HepG2 (cell line): ENCODE results near the gene MLX. TPM values are rescaled to one million over a fixed set of nuclear protein-coding genes. Genes with fewer than 3 reads are reported as not detected.
A peak's percentile ranks its signal among the peaks of the same experiment; 100 is the strongest.

Experiments used
- CSRNP2 ChIP-seq: sonication (generic); formaldehyde crosslinking; conservative IDR thresholded peaks from 2 replicates; pipeline ENCODE4 v1.8.0; 2022; ENCODE audit warnings: low read depth, missing genetic modification reagents
- ERF ChIP-seq: IDR thresholded peaks from 2 replicates; pipeline ENCODE4 v1.6.1; 2018; ENCODE audit warnings: missing biosample characterization, missing genetic modification reagents
- FOXA1 ChIP-seq, 2 experiments: fragments of 450-650 bp in 1 of 2; sonication (generic) in 1 of 2; formaldehyde crosslinking in 1 of 2; IDR thresholded peaks; 2 replicates each; pipeline versions ENCODE4 v1.4.0 to v1.6.1; 2016 to 2020; ENCODE audit warnings: missing genetic modification reagents in 1 of 2
- GABPB1 ChIP-seq: IDR thresholded peaks from 2 replicates; pipeline ENCODE4 v1.6.1; 2016; ENCODE audit warnings: mild to moderate bottlenecking, missing genetic modification reagents, moderate library complexity, missing compliant biosample characterization
- GMEB2 ChIP-seq: IDR thresholded peaks from 2 replicates; pipeline ENCODE4 v1.6.1; 2016; ENCODE audit warnings: missing biosample characterization, missing genetic modification reagents, low read depth
- HMG20A ChIP-seq: IDR thresholded peaks from 2 replicates; pipeline ENCODE4 v1.6.1; 2016; ENCODE audit warnings: borderline replicate concordance
- NCOA2 ChIP-seq: sonication (generic); formaldehyde crosslinking; IDR thresholded peaks from 2 replicates; pipeline ENCODE4 v1.8.0; 2022; ENCODE audit warnings: inconsistent platforms
- NR2C2 ChIP-seq: sonication (generic); formaldehyde crosslinking; IDR thresholded peaks from 2 replicates; pipeline ENCODE4 v1.4.0; 2020; ENCODE audit warnings: missing genetic modification reagents, mild to moderate bottlenecking, moderate library complexity, borderline replicate concordance
- SMARCC2 ChIP-seq: fragments of 450-650 bp; IDR thresholded peaks from 2 replicates; pipeline ENCODE4 v1.6.1; 2017; ENCODE audit warnings: antibody characterized with exemption, mild to moderate bottlenecking
- SRSF4 ChIP-seq: fragments of 200-400 bp; formaldehyde crosslinking; IDR thresholded peaks from one replicate; pipeline ENCODE4 v1.6.1; 2018; ENCODE audit warnings: mild to moderate bottlenecking, low read depth, low read length, moderate library complexity; ENCODE audit not compliant: poor library complexity, severe bottlenecking
- ZNF263 ChIP-seq: sonication (generic); formaldehyde crosslinking; IDR thresholded peaks from 2 replicates; pipeline ENCODE4 v1.4.0; 2020; ENCODE audit warnings: missing genetic modification reagents
- ZNF264 ChIP-seq: sonication (generic); formaldehyde crosslinking; IDR thresholded peaks from 2 replicates; pipeline ENCODE4 v1.4.0; 2020; ENCODE audit warnings: missing genetic modification reagents
- ZNF367 ChIP-seq: sonication (generic); formaldehyde crosslinking; IDR thresholded peaks from 2 replicates; pipeline ENCODE4 v1.4.0; 2020; ENCODE audit warnings: missing genetic modification reagents, borderline replicate concordance
- ZNF644 ChIP-seq: IDR thresholded peaks from 2 replicates; pipeline ENCODE4 v1.6.1; 2016; ENCODE audit warnings: low read depth
- ZNF724P ChIP-seq: sonication (generic); formaldehyde crosslinking; IDR thresholded peaks from 2 replicates; pipeline ENCODE4 v1.8.0; 2022; ENCODE audit warnings: missing genetic modification reagents, borderline replicate concordance
- ZSCAN31 ChIP-seq: sonication (generic); formaldehyde crosslinking; IDR thresholded peaks from 2 replicates; pipeline ENCODE4 v1.5.0; 2020; ENCODE audit warnings: low read depth, mild to moderate bottlenecking, missing genetic modification reagents
- polyA plus RNA-seq, 8 experiments: library from polyadenylated mRNA; depleted of rRNA in 3 of 8; stranded (reverse) in 7 of 8; unstranded in 1 of 8; fragments of >200 nt; fragmentation: Illumina TruSeq in 4 of 8; extraction: Trizol in 4 of 8; gene quantifications; 2 replicates each; pipeline versions ENCODE4 v1.2.1 to v1.2.3, GENCODE V29; 2011 to 2016; ENCODE audit warnings: low read depth in 4 of 8, missing spikeins in 1 of 8, mixed read lengths in 1 of 8; ENCODE audit not compliant: insufficient read depth in 1 of 8
- total RNA-seq, 5 experiments: library from RNA; depleted of rRNA; stranded (reverse); fragments of >200 nt; fragmentation: Illumina TruSeq; extraction: Trizol; gene quantifications; 2 replicates each; pipeline ENCODE4 v1.2.3, GENCODE V29; 2016; ENCODE audit warnings: low read depth in 1 of 5
- TF ChIP-seq, protein P1 (sequence below), 2 experiments: sonication (generic) in 1 of 2; formaldehyde crosslinking in 1 of 2; IDR thresholded peaks; 2 replicates each; pipeline versions ENCODE4 v1.6.1 to v1.9.0; 2014 to 2022; ENCODE audit warnings: antibody characterized with exemption in 1 of 2, borderline replicate concordance in 1 of 2, inconsistent platforms in 1 of 2, low read depth in 1 of 2, missing genetic modification reagents in 1 of 2
- TF ChIP-seq, protein P2 (sequence below): sonication (generic); formaldehyde crosslinking; IDR thresholded peaks from 2 replicates; pipeline ENCODE4 v1.5.0; 2020; ENCODE audit warnings: missing genetic modification reagents

The MLX gene
- total and polyA plus RNA-seq, 2 of the 13 experiments (the other 11 are each of a cell fraction or from before 2014, with no cell fraction given): 38.9 to 74.4 TPM

- TF ChIP-seq, protein P1, sequence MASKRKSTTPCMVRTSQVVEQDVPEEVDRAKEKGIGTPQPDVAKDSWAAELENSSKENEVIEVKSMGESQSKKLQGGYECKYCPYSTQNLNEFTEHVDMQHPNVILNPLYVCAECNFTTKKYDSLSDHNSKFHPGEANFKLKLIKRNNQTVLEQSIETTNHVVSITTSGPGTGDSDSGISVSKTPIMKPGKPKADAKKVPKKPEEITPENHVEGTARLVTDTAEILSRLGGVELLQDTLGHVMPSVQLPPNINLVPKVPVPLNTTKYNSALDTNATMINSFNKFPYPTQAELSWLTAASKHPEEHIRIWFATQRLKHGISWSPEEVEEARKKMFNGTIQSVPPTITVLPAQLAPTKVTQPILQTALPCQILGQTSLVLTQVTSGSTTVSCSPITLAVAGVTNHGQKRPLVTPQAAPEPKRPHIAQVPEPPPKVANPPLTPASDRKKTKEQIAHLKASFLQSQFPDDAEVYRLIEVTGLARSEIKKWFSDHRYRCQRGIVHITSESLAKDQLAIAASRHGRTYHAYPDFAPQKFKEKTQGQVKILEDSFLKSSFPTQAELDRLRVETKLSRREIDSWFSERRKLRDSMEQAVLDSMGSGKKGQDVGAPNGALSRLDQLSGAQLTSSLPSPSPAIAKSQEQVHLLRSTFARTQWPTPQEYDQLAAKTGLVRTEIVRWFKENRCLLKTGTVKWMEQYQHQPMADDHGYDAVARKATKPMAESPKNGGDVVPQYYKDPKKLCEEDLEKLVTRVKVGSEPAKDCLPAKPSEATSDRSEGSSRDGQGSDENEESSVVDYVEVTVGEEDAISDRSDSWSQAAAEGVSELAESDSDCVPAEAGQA (IDR thresholded peaks at IDR 0.05; ENCODE audit: low read depth): no peak
- TF ChIP-seq, protein P1 (CRISPR knock-in tag; IDR thresholded peaks at IDR 0.05; ENCODE audit: borderline replicate concordance): no peak
- TF ChIP-seq ZNF263 (no peak), ZNF264 (CRISPR knock-in tag) (peak; percentile 26; the same call in 1 of the 2 replicates), HMG20A (CRISPR knock-in tag) (peak; percentile 26; the same call in 1 of the 2 replicates), ZNF724P (CRISPR knock-in tag) (peak; percentile 42; the same call in 1 of the 2 replicates), NCOA2 (0 out of 2 replicates have a peak, but pooled peaks have one; percentile 11), GABPB1 (no peak; the same call in 1 of the 2 replicates), SRSF4 (no peak), ZSCAN31 (CRISPR knock-in tag) (no peak), CSRNP2 (CRISPR knock-in tag) (no peak), NR2C2 (CRISPR knock-in tag) (peak; percentile 65; the same call in 1 of the 2 replicates), FOXA1 (IDR thresholded peaks at IDR 0.05) (no peak), FOXA1 (CRISPR knock-in tag; IDR thresholded peaks at IDR 0.05) (no peak), ZNF367 (CRISPR knock-in tag) (no peak), ERF (CRISPR knock-in tag) (peak; percentile 81), GMEB2 (CRISPR knock-in tag) (no peak), ZNF644 (CRISPR knock-in tag) (0 out of 2 replicates have a peak, but pooled peaks have one; percentile 26), SMARCC2 (no peak)
- TF ChIP-seq, protein P2, sequence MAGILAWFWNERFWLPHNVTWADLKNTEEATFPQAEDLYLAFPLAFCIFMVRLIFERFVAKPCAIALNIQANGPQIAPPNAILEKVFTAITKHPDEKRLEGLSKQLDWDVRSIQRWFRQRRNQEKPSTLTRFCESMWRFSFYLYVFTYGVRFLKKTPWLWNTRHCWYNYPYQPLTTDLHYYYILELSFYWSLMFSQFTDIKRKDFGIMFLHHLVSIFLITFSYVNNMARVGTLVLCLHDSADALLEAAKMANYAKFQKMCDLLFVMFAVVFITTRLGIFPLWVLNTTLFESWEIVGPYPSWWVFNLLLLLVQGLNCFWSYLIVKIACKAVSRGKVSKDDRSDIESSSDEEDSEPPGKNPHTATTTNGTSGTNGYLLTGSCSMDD: no peak
These were observed 22.0 kb upstream of the MLX start (continued) for GRCh38 chr17:42544874-42545283.
